ENCODE measurements around the gene TRMU.

TRMU gene

GRCh38 chr22:46350646-46351045 is 15.1 kb downstream of the TRMU start:
- DNase-seq (ENCODE audit: extremely low read depth, low read depth) = no peak
- no peak for TF ChIP-seq CTCF (IDR thresholded peaks at IDR 0.05; ENCODE audit: low read depth, low read length)

- DNase-seq (ENCODE audit: extremely low read depth, low read depth) = no peak
- TF ChIP-seq CTCF (IDR thresholded peaks at IDR 0.05; ENCODE audit: low read depth, low read length) = no peak
These were observed 15.7 kb downstream of the TRMU start for GRCh38 chr22:46351131-46351735.

GRCh38 chr22:46351767-46352166 is 16.3 kb downstream of the TRMU start:
- no peak for DNase-seq (ENCODE audit: extremely low read depth, low read depth)
- TF ChIP-seq CTCF (IDR thresholded peaks at IDR 0.05; ENCODE audit: low read depth, low read length) = no peak

GRCh38 chr22:46352276-46352675 is 16.8 kb downstream of the TRMU start:
- no peak for DNase-seq (ENCODE audit: extremely low read depth, low read depth)
- TF ChIP-seq CTCF (IDR thresholded peaks at IDR 0.05; ENCODE audit: low read depth, low read length) = no peak

GRCh38 chr22:46352691-46353386 is 17.3 kb downstream of the TRMU start:
- no peak for DNase-seq (ENCODE audit: extremely low read depth, low read depth)
- no peak for TF ChIP-seq CTCF (IDR thresholded peaks at IDR 0.05; ENCODE audit: low read depth, low read length)

- TF ChIP-seq CTCF (IDR thresholded peaks at IDR 0.05; ENCODE audit: low read depth, low read length) = no peak
- DNase-seq (ENCODE audit: extremely low read depth, low read depth) = no peak
These were observed 18.1 kb downstream of the TRMU start for GRCh38 chr22:46353483-46354105.
